DMS79 (cell line): ENCODE measurements around the gene PSKH1.
A peak's percentile ranks its signal among the peaks of the same experiment; 100 is the strongest.
"Not testable (repeated sequence)": the region's sequence is repeated elsewhere in the genome, so short reads cannot be mapped to it uniquely, and the experiment has no call there.

ENCODE experiments used
- DNase-seq: peaks from one replicate; lab custom pipeline; 2025; lab: John Stamatoyannopoulos, UW

PSKH1 gene

GRCh38 chr16:67926181-67926750, 33.2 kb downstream of the PSKH1 start:
- peak; percentile 67 for DNase-seq

DNA sequence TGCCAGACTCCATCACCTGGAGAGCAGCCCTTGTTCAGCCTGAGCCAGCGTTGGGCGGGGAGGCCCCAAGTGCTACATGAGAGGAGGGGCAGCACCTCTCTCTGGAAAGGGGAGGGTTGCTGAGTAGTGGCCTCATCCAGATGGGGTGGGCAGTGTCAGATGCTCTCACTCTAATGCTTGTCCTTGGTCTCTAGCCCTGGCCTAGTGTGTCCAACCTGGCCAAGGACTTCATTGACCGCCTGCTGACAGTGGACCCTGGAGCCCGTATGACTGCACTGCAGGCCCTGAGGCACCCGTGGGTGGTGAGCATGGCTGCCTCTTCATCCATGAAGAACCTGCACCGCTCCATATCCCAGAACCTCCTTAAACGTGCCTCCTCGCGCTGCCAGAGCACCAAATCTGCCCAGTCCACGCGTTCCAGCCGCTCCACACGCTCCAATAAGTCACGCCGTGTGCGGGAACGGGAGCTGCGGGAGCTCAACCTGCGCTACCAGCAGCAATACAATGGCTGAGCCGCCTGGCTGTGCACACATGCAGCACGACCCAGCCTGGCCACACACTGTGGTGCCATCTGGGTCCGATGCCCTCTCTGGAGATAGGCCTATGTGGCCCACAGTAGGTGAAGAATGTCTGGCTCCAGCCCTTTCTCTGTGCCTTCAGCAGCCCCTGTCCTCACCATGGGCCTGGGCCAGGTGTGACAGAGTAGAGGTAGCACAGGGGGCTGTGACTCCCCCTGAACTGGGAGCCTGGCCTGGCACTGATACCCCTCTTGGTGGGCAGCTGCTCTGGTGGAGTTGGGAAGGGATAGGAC, 34.3 kb downstream of the PSKH1 start:
- DNase-seq = no peak

GRCh38 chr16:67928147-67928546, 35.1 kb downstream of the PSKH1 start:
- no peak for DNase-seq

GRCh38 chr16:67928561-67929364, 35.7 kb downstream of the PSKH1 start:
- DNase-seq = peak; percentile 51

DNA sequence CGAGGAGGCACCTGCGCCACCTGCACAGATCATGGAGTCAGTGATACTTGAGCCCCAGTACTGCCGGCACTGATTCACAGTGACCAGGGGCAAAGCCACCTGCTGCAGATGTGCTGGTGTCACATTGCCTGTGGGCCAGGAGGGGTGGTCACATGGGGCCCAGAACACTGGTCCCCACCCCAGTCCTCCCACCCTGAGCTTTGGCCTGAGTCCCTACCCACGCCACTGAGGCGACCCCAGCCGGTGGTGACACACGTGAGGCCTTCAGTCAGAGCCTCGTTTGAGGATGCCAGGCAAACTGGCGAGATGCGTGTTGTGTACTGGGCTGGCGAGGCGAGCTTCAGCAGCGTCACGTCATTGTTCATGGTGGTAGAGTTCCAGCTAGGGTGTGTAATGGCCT, 37.1 kb downstream of the PSKH1 start:
- no peak for DNase-seq

DNA sequence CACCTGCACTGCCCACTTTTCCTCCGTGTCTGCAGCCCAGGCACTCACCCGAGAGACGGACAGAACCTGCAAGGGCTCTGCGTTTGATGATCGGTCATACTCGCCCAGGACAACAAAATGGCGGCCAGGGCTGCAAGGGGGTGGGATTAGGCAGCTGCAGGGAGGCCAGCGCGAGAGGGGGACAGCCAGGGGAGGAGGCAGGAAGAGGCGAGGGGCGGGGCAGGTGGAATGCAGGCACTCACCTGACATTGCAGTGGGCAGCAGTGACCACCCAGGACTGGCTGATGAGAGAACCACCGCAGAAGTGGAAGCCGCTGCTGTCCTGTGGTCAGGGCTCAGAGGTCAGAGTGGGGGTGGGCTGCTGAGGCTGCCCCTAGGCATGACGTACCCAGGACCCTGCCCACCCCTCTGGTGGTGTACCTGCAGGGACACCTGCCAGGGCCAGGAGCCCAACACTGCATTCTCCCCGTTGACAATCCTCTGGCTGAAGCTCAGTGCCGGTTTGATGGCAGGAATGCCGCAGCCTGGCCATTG, 37.7 kb downstream of the PSKH1 start:
- no peak for DNase-seq

DNA sequence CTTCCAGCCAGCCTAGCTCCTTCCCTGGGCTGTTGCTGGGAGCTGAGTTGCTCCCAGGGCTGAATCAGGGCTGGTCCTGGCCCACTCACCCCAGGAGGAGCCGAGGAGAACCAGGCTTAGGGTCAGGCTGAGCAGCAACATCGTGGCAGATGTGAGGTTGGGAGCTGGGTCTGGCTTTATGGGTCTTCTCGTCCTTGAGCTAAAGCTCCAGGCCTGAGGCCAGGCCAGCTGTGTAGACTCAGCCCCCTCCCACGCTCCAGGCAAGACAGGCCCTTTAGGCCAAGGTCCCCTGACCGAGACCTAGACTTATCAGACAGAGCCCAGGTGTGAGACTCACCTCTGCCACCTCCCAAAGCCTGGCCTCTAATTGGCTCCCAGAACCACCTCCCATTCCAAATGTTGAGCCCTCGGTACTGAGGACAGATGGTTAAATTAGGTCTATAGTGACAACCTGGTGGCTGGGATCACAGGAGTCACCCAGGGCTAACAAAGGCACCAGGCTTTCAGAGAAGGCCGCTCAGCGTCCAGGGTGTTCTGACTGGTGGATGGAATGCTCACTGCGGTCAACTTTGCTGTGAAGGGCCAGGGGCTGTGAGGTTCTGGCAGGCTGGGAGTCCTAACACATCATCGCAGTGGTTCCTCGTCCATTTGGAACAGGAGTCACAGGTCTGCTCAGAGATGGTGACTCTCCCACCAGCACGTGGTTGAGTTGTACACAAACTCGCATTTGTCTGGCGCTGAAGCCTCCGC, 38.8 kb downstream of the PSKH1 start, which contains the start of gene CTRL:
Gene CTRL (minus strand): TSS at position 151 of the 750 bp plus-strand sequence. CDS start 10 bp downstream, at position 141.
- DNase-seq = no peak

DNA sequence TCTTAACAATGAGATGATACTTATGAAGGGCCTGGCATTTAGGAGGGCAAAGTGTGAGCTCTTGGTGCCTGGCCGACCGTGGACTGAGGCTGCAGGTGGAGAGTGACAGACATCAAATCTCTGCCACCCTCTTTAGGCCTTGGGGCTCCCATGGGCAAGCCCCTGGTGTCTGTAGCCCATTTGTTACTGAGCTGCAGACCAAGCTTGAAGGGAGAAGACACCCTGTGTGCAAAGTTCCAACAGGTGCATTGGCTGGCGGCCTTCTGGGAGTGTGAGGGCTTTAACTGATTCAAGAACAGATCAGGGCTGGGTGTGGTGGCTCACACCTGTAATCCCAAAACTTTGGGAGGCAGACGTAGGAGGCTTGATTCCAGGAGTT, 39.4 kb downstream of the PSKH1 start:
- DNase-seq = no peak

- DNase-seq = no peak
These were observed 40.8 kb downstream of the PSKH1 start for GRCh38 chr16:67933805-67934204.

- DNase-seq = no peak
These were observed 41.4 kb downstream of the PSKH1 start for GRCh38 chr16:67934306-67935100.

DNA sequence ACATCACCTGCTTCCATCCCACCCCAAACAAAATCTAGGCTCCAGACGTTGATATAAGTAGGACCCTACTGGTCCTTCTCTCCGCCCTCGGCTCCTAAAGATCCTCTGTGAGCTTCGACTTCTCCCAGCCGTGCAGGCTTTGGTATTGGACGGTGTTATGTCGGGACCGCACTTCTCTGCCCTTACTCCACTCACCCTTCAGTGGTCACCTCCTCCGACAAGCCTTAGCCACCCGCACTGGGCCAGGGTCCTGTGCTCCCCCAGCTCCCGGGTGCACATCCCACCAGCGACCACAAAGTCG, 42.0 kb downstream of the PSKH1 start:
- no peak for DNase-seq

DNA sequence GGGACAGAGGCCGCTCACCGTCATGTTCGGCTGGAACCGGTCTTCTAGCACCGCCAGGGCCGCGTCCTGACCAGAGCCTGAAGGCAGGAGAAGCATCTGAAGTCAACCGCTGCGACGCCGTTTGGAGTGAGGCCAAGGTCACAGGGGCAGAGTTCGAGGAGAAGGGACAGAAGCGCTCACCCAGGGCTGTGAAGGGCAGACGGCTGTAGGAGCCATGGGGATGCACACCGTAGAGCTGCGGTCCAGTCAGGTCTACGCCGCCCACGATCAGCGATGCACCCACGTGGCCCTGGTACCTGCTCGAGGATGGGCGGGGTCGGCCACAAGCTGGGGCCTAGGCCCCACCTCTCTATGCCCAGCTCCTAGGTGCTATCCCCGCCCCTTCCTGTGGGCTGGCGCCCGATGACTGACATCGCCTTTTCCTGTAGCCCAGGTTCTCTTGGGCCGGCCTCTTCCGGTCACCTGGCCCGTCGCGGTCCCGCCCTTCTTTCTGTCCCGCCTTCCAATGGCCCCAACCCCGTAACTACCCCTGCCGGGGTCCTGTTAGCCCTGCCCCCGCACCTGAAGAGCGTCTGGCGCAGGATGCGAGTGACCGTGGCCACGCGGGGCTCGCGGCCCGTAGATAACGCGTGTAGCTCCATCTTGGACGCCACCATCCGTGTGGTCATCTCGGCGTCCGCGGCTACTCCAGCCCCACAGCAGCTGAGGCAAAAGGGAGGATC, 42.5 kb downstream of the PSKH1 start:
- DNase-seq = peak; percentile 92

- DNase-seq = no peak
These were observed 43.2 kb downstream of the PSKH1 start, which contains the start of gene PSMB10 for GRCh38 chr16:67936124-67936879. PSMB10 (minus strand) TSS chr16:67936850; CDS start chr16:67936749, 101 bp downstream.

GRCh38 chr16:67936880-67937605, 44.0 kb downstream of the PSKH1 start:
- no peak for DNase-seq

DNA sequence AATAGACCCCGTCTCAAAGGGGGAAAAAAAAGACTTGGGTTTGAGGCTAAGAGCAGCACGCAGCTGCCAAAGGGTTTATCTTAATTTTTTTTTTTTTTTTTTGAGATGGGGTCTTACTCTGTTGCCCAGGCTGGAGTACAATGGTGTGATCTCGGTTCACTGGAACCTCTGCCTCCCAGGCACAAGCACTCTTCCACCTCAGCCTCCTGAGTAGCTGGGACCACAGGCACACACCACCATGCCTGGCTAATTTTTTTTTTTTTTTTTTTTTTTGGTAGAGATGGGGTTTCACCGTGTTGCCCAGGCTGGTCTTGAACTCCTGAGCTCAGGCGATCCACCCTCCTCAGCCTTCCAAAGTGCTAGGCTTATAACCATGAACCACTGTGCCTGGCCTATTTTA, 44.7 kb downstream of the PSKH1 start:
- DNase-seq = not testable (repeated sequence)

DNA sequence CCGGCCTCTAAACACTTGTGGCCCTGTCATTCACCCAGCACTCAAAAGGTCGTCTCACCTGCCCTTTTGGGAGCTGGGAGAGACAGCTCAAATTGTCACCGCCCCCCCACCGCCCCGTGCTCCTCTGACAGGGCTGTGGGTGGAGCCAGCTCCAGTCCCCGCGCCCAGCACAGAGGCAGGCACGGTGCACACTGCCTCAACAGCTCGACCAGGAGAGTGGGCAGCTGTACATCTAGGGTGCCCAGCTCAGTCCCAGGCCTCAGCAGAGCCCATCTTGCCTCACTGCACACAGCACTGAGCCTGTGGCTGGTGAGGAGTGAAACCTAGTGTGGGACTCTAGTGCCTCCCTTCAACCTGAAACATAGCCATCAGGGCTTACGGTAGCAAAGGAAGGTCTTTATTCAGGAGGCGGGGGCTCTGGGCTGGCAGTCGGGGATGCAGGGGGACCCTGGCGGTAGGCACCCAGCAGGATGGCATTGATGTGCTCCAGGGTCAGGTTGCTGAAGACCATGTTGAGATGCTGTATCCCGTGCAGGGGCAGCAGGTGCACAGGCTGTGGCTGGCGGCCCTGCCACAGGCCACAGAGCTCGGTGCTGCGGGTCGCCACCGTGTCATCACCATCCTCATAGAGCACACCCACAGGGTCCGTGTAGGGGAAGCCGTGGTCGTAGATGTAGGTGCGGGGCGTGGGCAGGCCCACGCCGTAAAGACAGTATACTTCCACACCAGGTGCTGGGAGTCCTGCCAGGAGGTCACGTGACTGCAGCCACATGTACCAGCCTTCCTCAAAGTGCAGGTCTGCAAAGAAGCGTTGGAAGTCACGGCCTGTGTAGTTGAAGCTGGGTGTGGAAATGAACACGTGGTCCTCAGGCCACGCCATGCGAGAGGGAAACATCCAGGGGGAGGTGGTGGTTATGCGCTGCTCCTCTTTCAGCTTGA, 46.7 kb downstream of the PSKH1 start:
- DNase-seq = no peak

- DNase-seq = no peak
These were observed 47.5 kb downstream of the PSKH1 start for GRCh38 chr16:67940446-67941089.
